ENCODE results near the gene ELF4. TPM values are rescaled to one million over a fixed set of nuclear protein-coding genes. Genes with fewer than 3 reads are reported as not detected.
"Not testable (repeated sequence)": the region's sequence is repeated elsewhere in the genome, so short reads cannot be mapped to it uniquely, and the experiment has no call there.

Gene ELF4
- total RNA-seq, 4 donors from 2014 or later: 6.2 to 9.9 (median 9.4) TPM

- Histone ChIP-seq H3K9me3 (no peaks in the 10 kb centered on the region), H3K4me1 (peaks cover 3 to 31% (median 28%) of the 10 kb centered on the region in 4 donors), H3K27ac (replicated peaks in 1 of 4) (no peak overlapping the region), H3K27me3 (no peaks in the 10 kb centered on the region), H3K4me3 (no peak overlapping the region), H3K36me3 (no peaks in the 10 kb centered on the region)
- intact Hi-C loops (cut with DNase I): no loop called here
- no peak for DNase-seq (ENCODE audit: extremely low spot score)
- 82% methylated on average over 7 of the region's 7 CpGs for WGBS
- TF ChIP-seq POLR2AphosphoS5 (IDR thresholded peaks at IDR 0.05) (no peak), CTCF (IDR thresholded peaks at IDR 0.05) (no peak), POLR2A (IDR thresholded peaks at IDR 0.05; ENCODE audit: low read depth) (no peak), EP300 (IDR thresholded peaks at IDR 0.05) (no peak)
Observed at GRCh38 chrX:130117166-130117565, 6.9 kb upstream of the ELF4 start.

DNA sequence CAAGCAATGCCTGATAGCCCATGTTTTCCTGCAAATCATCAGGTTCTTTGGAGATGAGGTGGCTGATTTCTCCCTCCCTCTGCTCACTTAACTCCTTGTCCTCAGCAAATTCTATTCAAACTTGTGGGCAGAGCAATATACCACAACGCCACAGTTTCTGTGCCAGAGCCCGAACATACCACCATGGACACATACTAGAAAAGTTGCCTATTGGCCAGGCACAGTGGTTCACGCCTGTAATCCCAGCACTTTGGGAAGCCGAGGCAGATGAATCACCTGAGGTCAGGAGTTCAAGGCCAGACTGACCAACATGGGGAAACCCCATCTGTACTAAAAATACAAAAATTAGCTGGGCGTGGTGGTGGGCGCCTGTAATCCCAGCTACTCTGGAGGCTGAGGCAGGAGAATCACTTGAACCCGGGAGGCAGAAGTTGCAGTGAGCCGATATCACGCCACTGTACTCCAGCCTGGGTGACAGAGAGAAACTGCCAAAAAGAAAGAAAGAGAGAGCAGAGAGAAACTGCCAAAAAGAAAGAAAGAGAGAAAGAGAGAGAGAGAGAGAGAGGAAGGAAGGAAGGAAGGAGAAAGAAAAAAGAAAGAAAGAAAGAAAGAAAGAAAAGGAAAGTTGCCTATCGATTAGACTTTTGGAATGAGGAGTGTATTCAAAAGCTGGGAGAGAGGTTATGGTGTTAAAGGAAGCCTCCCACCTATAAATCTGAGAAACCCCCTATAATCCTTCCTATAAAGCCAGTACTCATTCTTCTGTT is 5.0 kb upstream of the ELF4 start:
- H3K36me3 ChIP-seq; H3K9me3 ChIP-seq; H3K27ac ChIP-seq (replicated peaks in 1 of 4); DNase-seq (ENCODE audit: extremely low spot score); H3K4me3 ChIP-seq; H3K27me3 ChIP-seq; intact Hi-C loops (cut with DNase I): not testable (repeated sequence)
- WGBS: 88% methylated on average over 8 of the region's 10 CpGs
- peaks cover 3 to 24% (median 15%) of the 10 kb centered on the region in 4 donors for H3K4me1 ChIP-seq

- no peak for DNase-seq (ENCODE audit: extremely low spot score)
Observed at GRCh38 chrX:130114141-130114588, 3.9 kb upstream of the ELF4 start.

DNA sequence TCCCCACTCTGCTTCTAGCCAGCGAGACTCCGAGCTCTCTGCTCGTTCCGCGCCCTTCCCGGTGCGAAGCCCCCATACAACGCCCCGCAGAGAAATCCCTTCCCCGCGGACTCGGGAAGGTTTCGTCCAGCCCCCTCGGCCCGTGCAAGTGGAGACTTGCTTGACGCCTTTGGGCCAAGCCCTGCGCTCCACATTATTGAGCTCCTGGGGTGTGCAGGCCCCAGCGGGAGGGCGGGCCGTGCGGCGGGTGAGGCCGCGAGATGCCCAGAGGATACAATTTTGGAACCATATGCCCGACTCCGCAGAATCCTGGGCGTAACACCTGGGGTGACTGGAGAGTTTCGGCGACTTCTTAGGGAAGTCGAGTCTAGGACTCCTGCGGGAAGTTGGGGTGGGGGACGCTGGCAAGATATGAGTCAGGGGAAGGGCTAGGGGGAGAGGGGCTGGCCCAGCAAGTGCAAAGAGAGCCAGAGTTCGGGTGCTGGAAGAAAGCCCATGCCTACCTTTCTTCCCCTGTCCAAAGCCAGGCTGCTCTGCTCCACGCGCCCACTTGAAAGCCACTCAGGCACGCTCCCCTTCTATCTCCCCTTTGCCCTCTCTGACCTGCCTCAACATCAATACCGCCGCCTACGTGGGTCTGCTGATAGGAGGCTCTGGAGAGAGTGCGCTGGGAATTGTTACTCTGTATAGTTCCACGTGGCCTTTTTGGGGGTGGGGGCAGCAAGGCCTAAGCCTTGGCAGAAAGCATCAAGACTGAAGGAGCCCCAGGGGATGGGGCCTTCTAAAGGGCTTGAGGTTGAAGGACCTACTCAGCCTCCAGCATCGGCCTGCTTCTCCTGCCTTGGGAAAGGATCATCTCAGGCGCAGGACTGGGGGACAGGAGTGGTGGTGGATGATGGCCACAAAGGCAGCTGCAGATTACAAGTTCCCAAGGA is 1.2 kb upstream of the ELF4 start:
- Histone ChIP-seq H3K27me3 (no peaks in the 10 kb centered on the region), H3K36me3 (no peaks in the 10 kb centered on the region), H3K27ac (replicated peaks in 1 of 4) (peak overlapping the region; percentile 82 to 89 (median 84)), H3K4me1 (peaks cover 0 to 20% (median 17%) of the 10 kb centered on the region in 4 donors), H3K4me3 (peak overlapping the region; percentile 63 to 75 (median 69)), H3K9me3 (no peaks in the 10 kb centered on the region)
- no peak for DNase-seq (ENCODE audit: extremely low spot score)
- WGBS: 62% methylated on average over 39 of the region's 43 CpGs
- TF ChIP-seq POLR2AphosphoS5 (IDR thresholded peaks at IDR 0.05) (no peak), POLR2A (IDR thresholded peaks at IDR 0.05; ENCODE audit: low read depth) (no peak), EP300 (IDR thresholded peaks at IDR 0.05) (no peak), CTCF (IDR thresholded peaks at IDR 0.05) (no peak)
- intact Hi-C loops (cut with DNase I): no loop called here

More at GRCh38 chrX:130114141-130114588, 3.9 kb upstream of the ELF4 start:
- no peak overlapping the region for H3K27ac ChIP-seq (replicated peaks in 1 of 4)
- no peaks in the 10 kb centered on the region for H3K9me3 ChIP-seq
- intact Hi-C loops (cut with DNase I): no loop called here
- H3K4me1 ChIP-seq: peaks cover under 1 to 20% (median 11%) of the 10 kb centered on the region in 4 donors
- 68% methylated on average over 9 of the region's 9 CpGs for WGBS
- no peaks in the 10 kb centered on the region for H3K36me3 ChIP-seq
- no peak for TF ChIP-seq POLR2AphosphoS5 (IDR thresholded peaks at IDR 0.05)
- TF ChIP-seq CTCF (IDR thresholded peaks at IDR 0.05): no peak
- TF ChIP-seq EP300 (IDR thresholded peaks at IDR 0.05): no peak
- no peak for TF ChIP-seq POLR2A (IDR thresholded peaks at IDR 0.05; ENCODE audit: low read depth)
- no peaks in the 10 kb centered on the region for H3K27me3 ChIP-seq
- no peak overlapping the region for H3K4me3 ChIP-seq

Data from esophagus muscularis mucosa (tissue), 4 donors.